DMS53 (cell line): ENCODE measurements around the gene TMEM39B.
"Not testable (repeated sequence)": the region's sequence is repeated elsewhere in the genome, so short reads cannot be mapped to it uniquely, and the experiment has no call there.

Experiments
- DNase-seq: peaks from one replicate; lab custom pipeline; 2025; lab: John Stamatoyannopoulos, UW

The TMEM39B gene

DNA sequence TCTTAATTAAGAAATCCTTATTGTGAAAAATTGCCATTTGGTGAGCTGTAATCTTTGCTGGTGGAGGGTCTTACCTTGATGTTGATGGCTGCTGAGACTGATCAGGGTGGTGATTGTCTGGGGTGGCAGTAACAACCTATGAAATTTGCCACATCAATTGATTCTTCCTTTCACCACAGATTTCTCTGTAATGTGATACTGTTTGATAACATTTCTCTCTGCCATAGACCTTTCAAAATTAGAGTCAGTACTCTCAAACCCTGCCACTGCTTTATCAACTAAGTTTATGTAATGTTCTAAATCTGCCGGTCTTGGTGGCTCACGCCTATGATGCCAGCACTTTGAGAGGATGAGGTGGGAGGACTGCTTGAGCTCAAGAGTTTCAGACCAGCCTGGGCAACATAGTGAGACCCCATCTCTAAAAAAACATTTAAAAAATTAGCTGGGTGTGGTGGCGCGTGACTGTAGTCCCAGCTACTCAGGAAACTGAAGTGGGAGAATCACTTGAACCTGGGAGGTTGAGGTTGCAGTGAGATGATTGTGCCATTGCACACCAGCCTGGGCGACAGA, 40.2 kb downstream of the TMEM39B start:
- DNase-seq, result no peak

DNA sequence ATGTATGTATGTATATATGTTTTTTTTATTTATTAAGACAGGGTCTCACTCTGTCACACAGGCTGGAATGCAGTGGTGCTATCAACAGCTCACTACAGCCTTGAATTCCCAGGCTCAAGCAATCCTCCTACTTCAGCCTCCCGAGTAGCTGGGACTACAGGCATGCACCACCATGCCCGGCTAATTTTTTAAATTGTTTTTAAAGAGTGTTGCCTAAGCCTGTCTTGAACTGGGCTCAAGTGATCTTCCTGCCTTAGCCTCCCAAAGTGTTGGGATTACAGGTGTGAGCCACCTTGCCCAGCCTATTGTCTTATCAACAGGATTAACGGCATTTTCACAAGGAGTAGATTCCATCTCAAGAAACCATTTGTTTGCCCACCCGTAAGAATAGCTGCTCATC, 40.7 kb downstream of the TMEM39B start:
- not testable (repeated sequence) for DNase-seq

DNA sequence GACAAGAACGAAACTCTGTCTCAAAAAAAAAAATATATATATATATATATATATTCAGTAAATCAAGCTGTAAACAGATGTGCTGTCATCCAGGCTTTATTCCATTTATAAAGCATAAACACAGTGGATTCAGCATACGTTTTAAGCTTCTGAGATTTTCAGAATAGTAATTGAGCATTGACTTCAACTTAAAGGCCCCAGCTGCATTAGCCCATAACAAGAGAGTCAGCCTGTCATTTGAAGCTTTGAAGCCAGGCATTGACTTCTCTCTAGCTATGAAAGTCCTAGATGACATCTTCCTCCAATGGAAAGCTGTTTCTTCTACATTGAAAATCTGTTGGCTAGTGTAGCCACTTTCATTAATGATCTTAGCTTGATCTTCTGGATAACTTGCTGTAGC, 41.7 kb downstream of the TMEM39B start:
- DNase-seq, result no peak

DNA sequence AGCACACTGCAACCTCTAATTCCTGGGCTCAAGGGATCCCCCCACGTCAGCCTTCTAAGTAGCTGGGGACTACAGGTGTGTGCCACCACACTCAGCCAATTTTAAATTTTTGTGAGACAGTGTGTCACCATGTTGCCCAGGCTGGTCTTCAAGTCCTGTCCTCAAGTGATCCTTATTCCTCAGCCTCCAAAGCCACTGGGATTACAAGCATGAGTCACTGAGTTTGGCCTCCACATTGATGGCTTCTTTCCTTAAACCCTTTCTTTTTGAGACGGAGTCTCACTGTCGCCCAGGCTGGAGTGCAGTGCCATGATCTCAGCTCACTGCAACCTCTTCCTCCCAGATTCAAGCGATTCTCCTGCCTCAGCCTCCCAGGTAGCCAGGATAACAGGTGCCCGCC, 42.8 kb downstream of the TMEM39B start:
- no peak for DNase-seq

DNA sequence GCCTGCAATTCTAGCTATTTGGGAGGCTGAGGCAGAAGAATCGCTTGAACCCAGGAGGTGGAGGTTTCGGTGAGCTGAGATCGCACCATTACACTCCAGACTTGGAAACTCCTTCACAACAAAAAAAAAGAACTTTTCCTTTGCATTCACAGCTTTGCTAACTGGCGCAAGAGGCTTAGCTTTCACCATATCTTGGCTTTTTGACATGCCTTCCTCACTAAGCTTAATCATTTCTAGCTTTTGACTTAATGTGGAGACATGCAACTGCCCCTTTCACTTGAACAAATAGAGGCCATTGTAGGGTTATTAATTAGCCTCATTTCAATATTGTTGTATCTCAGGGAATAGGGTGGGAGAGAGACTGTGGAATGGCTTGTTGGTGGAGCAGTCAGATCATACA, 43.8 kb downstream of the TMEM39B start:
- DNase-seq, result no peak

DNA sequence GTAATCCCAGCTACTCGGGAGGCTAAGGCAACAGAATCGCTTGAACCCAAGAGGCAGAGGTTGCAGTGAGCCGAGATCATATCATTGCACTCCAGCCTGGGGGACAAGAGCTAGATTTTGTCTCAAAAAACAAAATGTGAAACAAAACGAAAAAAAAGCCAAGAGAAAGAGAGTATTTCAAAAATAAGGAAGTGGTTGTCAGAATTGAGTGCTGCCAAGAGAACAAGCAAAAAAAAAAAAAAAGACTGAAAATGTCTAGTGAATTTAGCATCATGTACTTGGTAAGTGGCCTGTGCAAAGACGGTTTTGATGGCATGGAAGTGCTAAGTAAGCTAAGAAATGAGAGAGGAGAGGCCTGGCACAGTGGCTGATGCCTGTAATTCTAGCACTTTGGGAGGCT, 49.4 kb downstream of the TMEM39B start:
- no peak for DNase-seq

DNA sequence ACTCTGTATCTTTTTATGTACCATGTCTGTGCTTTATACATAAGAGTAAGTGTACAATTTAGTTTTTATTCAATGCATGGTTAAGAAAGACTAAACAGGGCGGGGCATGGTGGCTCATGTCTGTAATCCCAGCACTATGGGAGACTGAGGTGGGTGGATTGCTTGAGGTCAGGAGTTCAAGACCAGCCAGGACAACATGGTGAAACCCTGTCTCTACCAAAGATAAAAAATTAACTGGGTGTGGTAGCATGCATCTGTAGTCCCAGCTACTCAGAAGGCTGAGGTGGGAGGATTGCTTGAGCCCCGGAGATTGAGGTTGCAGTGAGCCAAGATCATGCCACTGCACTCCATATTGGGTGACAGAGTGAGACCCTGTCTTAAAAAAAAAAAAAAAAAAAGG, 50.6 kb downstream of the TMEM39B start:
- not testable (repeated sequence) for DNase-seq

DNA sequence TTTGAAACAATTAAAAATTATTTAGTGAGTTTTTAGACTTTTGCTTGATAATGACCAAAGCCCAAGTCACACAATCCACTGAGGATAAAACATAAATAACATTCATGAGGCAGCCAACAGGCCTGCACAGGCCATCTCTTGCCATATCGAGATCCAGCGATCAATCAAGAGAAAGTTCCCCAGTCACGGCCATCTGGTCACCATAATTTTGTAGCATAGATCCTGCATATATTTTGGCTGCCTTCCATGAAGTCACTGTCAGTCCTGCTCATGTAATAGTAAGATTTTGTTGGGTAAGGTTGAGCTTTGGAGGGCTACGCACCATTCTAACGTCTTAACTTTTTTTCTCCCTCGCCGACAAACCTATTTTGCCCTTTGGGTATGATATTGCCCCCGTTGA, 52.6 kb downstream of the TMEM39B start:
- no peak for DNase-seq

DNA sequence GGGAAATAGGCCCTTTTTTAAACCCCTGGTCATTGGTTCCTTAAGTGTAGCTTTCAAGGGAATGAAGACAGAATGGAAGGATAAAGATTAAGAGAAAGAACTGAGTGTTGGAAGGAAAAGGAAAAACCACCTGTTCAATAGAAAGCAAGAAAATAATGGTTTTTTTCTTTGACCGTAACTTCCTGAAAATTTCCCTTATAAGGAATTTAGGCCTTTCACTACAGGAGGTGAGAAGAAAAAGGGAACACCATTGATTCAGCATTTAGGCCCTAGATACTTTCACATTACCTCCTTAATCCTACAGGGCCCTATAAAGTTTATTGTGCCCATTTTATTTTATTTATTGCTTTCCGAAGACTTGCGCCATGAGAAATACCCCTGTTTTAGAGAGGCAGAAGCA, 54.0 kb downstream of the TMEM39B start:
- DNase-seq, result no peak

DNA sequence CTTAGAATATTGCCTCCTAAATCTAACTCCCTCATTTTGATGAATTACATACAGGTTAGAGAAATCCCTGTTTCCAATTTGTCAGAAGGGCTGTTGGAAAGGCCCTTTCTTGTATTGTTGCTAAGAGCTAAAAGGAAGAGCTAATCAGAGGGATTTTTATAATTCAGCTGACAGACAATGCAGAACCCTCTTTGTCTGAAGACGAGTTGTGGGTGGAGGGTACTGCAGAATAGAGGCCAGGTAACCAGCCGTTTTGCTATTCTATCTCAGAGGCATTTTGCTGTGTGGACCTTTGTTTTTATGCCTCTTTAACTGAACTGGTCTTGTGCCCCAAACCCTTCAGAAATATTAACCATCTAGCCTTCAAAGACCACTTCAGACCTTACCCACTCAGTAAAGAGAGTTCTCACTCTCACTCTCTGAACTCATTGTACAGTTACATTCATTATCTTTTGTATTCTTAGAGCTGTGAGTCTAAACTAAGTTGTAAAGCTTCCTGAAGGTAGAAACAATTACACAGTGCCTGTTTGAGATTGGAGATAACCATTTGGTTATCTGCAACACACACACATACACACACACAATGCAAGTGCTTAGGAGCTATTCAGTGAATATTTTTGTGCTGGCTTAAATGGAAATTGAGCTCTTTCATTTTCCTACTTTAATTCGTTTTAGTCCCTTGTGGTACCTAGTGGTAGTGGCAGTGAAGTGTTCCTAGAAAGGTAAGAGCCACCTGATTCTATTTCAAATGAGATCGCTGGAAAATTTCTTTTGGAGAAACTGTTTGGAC, 54.9 kb downstream of the TMEM39B start:
- peak; percentile 29 for DNase-seq

DNA sequence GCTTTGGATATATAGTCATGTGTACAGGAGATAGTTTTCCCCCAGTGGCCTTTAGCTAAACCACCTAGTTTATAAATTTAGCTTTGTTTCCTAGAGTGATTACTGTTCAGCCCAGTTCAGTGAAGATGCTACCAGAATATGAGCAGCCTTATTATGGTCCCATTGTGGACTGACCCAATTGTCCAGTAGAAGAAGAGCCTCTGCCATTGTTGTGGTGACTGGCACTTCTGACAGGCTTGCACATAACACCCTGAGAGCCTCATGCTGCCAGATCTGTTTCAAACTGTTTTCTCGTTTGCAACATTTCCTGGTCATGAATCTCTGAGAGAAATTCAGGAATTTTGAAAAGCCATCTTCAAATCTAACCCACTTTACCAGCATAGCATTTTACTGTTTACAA, 55.7 kb downstream of the TMEM39B start:
- no peak for DNase-seq

DNA sequence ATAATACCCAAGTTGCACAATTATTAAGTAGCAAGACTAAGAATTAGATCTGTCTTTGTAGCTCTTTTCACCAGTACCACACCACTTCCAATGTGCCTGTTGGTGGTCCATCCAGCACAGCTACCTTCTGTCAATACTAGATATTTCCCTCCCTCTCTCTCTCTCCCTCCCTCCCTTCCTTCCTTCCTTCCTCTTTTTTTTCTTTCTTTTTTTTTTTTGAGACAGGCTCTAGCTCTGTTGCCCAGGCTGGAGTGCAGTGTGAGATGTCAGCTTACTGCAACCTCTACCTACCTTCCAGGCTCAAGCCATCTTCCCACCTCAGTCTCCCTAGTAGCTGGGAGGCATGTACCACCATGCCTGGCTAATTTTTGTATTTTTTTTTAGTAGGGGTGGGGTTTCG, 56.2 kb downstream of the TMEM39B start:
- DNase-seq, result no peak

DNA sequence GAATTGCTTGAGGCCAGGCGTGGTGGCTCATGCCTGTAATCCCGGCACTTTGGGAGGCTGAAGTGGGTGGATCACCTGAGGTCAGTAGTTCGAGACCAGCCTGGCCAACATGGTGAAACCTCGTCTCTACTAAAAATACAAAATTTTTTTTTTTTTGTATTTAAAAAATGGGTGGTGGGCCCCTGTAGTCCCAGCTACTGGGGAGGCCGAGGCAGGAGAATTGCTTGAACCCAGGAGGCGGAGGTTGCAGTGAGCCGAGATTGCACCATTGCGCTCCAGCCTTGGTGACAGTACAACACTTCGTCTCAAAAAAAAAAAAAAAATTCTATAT, 61.2 kb downstream of the TMEM39B start:
- not testable (repeated sequence) for DNase-seq

DNA sequence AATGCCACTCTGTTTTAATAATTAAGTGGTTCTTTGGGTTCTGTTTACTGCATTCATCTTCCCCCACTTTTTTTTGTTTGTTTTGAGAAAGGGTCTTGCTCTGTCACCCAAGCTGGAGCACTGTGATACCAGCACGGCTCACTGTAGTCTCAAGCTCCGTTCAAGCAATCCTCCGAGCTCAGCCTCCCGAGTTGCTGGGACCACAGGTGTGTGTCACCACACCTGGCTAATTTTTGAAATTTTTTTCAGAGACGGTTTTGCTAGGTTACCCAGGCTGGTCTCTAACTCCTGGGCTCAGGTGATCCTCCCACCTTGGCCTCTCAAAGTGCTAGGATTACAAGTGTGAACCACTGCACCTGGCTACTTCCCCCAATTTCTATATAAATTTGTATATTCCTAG, 64.4 kb downstream of the TMEM39B start:
- DNase-seq, result no peak

DNA sequence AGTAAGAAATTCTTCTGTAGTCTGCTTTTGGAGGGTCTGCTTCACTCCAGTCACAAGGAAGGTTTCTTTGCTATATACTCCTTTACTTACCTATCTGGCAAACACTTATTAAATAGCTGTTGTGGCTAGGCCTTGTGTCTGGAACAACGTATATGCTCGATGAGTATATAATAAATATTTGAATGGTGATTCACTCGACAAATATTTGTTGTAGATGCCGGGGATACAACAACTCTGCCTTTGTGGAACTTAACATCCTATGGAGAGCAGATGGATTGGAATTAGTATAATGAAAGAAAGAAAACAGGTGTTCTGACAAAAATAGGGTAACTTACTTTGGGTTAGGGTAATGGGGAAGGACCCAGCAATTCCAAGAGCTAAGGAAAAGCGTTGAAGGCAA, 66.2 kb downstream of the TMEM39B start:
- DNase-seq, result peak; percentile 93

DNA sequence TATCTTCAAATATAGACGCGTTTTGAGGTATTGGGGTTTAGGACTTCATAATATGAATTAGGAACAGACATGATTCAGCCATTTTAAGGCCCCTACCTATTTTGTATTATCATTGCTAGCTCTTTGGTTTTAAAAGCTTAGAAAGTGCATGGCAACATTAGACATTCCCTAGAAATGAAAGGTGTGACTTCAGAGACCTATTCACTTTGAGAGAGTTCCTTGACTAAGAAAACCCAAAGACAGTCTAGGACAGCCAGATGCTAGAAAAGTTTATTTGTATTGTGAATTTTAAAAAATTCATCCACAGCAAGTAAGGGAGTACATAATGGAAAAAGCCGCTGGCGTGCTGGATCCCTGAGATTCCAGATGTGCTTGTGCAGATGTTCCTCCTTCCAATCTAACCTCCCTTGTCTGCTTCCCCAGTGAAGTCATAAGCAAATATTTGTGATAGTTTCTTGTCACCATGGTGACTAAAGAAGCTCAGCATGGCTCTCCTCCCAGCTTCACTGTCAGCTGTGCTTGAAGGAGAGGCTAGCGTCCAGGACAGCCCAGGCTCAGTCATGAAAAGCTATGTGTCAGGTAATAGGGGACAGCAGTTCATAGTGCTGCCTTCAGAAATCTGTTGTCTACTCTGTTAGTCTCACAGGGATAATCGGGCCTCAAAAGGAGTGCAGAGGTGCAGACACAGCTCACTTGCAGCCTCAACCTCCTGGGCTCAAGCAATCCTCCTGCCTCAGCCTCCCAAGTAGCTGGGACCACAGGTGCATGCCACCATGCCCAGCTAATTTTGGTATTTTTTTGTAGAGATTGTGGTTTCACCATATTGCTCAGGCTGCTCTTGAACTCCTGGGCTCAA, 69.9 kb downstream of the TMEM39B start:
- DNase-seq, result peak; percentile 98

DNA sequence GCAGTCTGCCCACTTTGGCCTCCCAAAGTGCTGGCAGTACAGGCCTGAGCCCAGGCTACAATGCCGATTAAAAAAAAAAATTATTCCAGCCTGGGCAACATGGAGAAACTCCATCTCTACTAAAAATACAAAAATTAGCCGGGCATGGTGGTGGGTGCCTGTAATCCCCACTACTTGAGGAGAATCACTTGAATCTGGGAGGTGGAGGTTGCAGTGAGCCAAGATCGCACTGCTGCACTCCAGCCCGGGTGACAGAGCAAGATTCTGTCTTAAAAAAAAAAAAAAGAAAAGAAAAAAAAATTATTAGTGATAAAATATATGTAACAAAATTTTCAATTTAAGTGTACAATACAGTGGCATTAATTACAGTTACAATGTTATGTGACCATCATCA, 70.6 kb downstream of the TMEM39B start:
- not testable (repeated sequence) for DNase-seq

DNA sequence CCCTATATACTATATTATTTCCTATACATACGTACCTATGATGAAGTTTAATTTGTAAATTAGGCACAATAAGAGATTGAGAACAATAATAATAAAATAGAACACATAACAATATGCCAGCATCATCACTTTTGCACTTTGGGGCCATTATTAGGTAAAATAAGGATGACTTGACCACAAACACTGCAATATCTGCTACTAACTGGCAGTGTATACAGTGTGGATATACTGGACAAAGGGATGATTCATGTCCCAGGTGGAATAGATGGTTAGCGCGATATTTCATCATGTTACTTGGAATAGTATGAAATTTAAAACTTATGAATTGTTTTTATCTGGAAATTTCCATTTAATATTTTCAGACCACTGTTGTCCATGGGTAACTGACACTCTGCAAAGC, 71.3 kb downstream of the TMEM39B start:
- DNase-seq, result no peak

DNA sequence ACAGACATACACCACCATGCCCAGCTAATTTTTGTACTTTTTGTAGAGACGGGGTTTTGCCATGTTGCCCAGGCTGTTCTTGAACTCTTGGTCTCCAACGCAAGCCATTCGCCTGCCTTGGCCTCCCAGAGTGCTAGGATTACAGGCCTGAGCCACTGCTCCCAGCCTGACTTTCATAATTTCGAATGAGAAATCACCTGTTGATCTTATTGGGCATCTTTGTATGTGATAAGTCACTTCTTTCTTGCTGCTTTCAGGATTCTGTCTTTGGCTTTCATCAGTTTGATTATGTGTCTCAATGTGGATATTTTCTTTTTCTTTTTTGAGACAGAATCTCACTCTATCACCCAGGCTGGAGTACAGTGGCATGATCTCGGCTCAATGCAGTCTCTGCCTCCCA, 75.1 kb downstream of the TMEM39B start:
- DNase-seq, result not testable (repeated sequence)

DNA sequence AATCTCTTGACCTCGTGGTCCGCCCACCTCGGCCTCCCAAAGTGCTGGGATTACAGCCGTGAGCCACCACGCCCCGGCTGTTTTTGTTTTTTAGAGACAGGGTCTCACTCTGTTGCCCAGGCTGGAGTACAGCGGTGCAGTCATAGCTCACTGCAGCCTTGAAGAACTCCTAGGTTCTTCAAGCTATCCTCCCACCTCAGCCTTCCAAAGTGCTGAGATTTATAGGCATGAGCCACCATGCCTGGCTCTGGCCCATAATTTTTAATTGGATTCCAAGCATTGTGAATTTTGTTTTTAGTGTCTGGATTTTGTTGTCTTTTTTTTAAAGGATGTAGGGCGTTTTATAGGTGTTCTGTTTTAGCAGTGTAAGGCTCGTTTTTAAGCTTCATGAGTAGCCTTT, 78.1 kb downstream of the TMEM39B start:
- no peak for DNase-seq

DNA sequence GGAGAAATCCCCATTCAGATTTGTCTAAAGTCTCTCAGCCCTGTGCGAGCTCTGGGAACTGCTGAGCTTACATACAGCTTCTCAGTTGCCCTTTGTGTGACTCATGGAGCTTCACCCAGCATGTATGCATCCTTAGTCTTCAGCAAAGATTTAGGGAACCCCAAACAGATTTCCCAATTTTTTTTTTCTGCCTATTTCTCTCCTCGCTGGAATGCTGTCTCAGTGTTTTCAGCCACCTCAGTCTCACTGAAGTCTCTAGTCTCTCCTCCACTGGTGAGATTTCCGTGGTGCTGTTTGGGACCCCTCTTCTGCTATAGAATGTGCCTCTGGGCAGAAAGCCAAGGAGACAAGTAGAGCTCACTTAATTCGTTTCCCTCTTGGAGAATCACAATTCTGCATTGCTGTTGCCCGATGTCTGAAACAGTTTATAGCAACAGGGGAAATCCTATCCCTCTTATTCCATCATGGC, 78.6 kb downstream of the TMEM39B start:
- no peak for DNase-seq
